Medulla oblongata (tissue), 1 donor: ENCODE measurements around the gene ACTL6B.

Source experiments
- DNase-seq: peaks from one replicate; pipeline ENCODE4 v3.0.0-alpha.2; 2015; ENCODE audit errors: extremely low spot score

ACTL6B gene

DNA sequence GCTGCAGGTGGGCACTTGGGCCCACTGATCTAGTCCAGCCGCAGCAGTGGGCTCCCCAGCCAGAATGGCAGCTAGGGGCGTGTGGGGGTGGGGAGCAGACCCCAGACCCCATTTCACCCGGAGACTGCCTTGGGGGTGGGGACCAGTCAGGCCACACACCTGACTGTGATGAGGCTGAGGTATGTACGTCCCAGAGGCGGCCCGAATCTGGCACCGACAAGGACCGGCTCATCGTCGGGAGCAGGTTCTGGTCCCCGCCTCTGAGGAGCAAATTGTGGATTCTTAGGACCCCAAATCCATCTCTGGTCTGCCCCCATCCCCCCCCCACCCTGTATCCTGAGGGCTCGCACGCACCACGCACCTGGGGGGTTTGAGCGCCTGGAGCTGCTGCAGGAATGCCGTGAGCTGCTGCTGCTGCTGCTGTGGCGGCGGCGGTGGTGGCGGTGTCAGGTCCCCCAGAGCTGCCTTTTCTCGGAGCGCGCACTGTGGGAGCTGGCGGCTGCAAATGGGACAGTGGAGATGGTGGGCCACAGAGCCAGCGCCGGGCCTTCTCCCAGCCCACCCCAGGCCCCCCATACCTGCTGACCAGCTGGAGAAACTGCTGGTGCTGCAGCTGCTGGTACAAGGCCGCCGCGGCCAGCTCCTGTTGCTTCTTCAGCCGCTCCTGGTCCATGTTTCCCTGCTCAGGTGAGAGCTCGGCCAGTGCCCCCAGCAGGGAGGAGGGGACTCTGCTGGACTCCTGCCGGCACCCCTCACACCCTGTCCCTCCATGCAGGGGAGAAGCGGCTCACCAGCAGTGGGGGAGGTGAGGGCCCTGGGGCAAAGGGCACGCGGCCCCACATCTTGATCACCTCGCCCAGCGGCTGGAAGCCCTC lies 27.6 kb upstream of the ACTL6B start:
- no peak for DNase-seq

DNA sequence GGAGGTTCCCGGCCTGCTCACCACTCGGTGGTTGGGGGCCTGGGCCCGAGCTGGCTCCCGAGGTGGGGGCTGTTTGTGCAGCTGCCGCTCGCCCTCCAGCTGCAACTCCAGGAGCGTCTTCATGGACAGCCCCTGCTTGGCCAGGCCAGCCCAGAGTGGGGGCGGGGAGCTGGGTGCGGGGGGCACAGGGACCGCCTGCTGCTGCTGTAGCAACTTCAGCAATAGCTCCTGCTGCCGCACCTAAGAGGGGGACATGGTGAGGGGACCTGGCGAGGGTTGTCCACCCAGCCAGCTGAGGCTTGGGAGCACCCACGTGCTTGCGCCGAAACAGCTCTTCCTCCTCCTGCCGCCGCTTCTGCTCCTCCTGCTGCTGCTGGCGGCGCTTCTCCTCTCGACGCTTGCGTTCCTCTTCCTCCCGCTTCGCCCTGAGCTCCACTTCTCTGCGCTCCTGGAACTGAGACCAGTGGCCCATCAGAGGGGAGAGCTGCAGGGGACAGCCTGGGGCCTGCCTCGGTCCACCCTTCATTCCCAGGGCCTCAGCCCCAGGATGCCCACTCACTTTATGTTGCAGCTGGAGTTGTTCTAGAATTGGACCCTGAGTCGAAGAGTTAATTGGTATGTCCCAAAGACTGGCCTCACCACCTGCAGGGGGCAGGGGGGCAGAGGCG lies 26.9 kb upstream of the ACTL6B start:
- DNase-seq: no peak

DNA sequence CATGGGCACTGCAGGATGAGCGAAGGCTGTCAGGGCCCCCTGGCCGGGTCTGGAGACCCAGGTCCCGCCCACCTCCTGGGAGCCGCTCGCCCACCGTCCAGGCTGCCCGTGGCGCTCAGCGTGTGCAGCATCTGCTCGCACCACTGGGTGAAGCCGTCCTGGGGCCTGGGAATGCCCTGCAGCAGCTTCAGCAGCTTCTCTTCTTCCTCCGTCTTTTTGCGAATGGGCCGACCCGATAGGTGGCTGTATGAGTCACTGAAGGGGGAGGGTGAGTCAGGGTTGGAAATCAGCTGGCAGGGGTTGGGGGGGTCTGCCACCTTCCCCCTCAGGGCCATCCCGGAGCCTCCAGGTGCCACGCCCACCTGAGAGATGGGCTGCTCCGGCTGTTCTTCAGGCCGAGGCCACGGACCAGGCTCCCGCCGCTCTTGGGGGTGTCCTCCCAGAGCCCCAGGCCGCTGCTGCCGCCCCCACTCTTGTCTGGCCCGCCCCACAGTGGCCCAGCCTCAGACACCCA lies 26.0 kb upstream of the ACTL6B start:
- no peak for DNase-seq

DNA sequence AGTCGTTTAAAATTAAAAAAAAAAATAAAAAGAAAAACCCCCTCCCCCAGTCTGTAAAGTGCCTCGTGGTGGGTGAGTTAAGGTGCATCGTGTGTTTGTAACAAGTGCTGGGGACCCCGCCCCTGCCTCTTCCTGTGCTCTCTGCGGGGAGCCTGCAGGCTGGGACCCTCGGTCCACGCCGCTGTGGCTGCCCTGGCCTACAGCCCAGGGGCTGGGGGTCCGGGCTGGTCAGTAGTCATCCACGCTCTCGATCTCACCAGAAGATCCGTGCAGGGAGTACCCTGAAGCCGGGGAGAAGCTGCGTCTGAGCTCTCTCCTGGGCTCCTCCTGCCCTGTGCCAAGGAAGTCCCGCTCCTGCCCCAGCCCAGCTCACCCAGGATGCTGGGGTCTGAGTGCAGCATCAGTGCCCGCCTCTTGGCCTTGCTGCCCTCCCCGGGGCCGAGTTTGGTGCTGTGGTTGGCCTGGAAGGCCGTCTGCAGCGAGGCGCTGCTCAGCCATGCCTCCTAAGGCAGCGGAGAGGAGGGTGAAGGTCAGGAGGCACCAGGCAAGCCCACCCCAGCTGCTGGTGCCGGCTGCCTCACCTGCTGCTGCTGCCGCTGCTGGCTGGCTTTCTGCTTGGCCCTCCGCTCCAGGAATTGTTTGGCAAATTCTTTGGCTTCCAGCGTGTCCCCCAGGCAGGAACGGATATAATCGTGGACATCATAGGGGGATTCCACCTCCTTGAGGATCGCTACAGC lies 25.4 kb upstream of the ACTL6B start:
- no peak for DNase-seq

DNA sequence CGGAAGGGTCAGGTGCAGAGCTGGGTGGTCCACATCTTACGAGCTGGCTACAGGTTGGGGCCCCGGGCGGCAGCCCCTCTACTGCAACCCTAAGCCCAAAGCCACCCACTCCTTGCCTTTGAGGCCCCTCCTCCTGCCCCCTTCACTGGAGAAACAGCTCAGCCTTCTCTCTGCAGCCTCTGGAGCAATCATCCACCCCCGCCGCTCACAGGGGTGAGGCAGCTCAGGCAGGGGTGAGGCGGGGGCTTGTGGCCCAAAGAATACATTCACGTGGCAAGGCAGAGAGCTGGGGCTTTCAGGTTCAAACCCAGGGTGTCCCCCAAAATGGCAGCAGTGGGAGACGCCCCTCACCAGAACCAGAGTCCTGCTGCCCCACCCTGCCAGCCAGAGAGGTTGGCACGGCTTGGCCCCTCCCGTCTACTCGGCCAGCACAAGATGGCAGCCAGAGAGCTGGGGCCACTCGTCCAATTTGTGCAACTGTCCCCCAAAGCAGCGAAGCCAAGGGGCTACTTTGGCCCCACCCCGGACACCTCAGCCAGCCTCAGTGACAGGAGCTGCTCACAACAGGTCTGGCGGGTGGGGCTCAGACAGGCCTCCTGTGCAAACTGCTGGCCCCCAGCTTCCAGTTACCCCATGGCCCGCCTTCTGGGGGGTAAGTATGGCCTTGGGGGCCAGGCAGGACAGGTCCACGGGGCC lies 24.5 kb upstream of the ACTL6B start:
- DNase-seq: no peak

DNA sequence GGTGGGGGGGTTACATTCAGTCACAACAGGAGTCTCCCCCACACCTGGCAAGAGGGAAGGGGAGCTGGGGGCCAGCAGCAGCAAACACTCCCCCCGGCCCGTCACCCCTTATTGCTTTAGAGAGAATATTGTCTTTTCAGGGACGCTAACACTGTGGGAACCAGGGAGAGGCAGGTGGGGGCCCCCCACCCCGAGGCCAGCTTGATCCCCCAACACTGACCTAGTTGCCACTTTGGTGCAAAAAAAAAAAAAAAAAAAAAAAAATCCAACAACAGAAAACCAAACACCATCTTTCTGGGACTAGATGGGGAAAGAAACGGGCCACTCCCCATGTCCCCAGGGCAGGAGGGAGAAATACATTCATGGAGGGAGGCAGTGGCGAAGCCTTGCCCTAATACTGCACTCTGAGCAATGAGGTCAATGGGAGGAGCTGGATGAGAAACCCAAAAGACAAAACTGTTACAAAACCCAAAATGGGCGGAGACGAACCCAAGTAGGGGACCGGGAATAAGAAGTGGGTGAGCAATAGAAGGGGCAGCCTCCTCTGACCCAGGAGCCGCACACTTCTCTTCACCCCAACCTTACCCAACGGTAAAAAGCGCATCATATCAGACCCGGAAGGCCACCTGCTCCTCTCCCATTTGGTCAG lies 23.8 kb upstream of the ACTL6B start:
- DNase-seq: peak; percentile 13

DNA sequence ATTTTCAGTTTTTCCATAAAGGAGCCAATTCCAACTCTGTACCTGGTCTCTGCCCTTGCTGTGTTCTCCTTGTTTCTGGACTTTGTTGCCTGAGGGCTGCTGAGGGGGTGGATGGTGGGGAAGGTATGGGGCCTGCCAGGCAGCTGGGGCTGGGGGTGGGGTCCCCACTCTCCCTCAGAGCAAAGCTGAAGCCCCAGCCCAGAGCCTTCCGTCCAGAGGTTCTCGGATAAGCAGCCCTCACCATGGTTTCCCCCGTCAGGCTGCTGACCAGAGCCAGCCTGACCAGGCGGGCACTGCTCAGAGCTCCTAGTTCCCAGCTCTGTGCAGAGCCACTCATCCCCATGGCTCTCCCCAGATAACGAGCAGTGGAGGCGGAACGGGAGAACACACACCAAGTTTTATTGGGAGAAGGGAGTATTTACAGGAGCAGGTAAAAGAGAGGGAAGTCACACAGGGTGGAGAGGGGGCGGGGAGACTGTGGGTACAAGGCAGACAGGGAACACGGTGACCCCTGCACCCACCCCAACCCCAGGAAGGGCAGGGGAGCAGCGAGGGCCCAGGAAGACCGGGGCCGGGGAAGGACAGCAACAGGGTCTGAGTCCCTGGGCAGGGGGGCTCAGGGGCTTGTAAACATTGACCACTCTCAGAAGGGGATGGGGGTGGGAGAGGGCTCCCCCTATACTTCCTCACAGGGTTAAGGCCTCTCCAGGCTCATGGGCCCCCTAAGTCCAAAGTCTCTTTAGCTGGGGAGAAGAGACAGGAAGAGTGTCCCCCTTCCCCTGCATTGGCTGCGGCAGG lies 23.1 kb upstream of the ACTL6B start:
- no peak for DNase-seq

DNA sequence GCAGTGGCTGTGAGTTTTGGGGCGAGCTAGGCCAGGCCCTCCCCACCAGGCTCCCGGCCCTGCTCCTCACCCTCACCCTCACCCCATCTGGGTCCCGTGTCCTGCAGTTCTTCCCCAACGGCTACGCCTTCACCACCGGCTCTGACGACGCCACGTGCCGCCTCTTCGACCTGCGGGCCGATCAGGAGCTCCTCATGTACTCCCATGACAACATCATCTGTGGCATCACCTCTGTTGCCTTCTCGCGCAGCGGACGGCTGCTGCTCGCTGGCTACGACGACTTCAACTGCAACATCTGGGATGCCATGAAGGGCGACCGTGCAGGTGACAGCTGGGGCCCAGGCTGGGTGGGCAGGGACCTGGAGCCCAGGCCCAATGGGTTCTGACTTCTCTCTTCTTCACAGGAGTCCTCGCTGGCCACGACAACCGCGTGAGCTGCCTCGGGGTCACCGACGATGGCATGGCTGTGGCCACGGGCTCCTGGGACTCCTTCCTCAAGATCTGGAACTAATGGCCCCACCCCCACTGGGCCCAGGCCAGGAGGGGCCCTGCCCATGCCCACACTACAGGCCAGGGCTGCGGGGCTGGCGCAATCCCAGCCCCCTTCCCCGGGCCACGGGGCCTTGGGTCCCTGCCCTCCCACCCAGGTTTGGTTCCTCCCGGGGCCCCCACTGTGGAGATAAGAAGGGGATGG lies 22.2 kb upstream of the ACTL6B start:
- no peak for DNase-seq

DNA sequence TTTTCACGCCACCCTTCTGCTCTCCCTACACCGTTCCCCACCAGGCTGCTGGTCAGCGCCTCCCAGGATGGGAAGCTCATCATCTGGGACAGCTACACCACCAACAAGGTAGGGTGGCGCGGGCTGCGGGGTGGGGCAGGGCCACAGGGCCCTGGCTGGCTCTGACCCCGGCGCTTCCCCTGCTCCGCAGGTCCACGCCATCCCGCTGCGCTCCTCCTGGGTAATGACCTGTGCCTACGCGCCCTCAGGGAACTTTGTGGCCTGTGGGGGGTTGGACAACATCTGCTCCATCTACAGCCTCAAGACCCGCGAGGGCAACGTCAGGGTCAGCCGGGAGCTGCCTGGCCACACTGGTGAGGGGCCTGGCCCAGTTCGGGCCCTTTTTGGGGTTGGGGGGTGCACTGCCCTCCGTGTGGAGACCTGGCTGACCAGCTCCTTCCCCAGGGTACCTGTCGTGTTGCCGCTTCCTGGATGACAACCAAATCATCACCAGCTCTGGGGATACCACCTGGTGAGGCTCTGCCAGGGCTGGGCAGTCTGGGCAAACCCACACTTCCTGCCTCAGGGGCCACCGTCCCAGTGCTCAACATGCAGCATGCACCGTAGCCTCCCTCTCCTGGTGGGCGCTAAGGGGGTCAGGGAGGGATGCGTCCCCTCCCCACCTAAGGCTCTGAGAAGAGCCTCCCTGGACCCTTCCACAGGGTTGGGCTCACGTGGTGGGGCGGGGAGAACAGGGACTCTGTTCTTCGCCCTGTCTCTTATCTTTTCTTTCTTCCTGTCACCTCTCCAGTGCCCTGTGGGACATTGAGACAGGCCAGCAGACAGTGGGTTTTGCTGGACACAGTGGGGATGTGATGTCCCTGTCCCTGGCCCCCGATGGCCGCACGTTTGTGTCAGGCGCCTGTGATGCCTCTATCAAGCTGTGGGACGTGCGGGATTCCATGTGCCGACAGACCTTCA lies 21.3 kb upstream of the ACTL6B start:
- DNase-seq: no peak

DNA sequence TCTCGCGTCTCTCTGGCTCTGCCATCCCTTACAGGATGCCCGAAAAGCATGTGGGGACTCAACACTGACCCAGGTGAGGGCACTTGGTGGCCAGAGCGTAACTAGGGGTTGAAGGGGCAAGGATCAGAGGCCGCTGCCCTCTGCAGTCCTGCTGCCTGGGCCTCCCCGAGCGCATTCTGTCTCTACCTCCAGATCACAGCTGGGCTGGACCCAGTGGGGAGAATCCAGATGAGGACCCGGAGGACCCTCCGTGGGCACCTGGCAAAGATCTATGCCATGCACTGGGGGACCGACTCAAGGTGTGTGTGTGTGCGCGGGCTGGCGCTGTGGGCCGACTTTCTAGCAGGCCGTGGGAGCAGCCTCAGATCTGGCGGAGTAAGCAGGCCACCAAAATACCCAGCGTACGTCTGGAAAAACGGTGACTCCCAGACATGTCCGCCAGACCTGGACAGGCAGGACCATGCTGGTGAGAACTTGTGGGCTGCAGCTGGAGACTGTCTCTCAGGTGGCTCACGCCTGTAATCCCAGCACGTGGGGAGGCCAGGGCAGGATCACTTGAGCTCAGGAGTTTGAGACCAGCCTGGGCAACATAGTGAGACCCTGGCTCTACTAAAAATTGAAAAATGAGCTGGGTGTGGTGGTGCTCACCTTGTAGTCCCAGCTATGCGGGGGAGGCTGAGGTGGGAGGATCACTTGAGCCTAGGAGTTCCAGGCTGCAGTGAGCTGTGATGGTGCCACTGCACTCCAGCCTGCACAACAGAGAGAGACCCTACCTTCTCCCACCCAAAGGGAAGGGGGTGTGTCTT lies 20.5 kb upstream of the ACTL6B start:
- no peak for DNase-seq

DNA sequence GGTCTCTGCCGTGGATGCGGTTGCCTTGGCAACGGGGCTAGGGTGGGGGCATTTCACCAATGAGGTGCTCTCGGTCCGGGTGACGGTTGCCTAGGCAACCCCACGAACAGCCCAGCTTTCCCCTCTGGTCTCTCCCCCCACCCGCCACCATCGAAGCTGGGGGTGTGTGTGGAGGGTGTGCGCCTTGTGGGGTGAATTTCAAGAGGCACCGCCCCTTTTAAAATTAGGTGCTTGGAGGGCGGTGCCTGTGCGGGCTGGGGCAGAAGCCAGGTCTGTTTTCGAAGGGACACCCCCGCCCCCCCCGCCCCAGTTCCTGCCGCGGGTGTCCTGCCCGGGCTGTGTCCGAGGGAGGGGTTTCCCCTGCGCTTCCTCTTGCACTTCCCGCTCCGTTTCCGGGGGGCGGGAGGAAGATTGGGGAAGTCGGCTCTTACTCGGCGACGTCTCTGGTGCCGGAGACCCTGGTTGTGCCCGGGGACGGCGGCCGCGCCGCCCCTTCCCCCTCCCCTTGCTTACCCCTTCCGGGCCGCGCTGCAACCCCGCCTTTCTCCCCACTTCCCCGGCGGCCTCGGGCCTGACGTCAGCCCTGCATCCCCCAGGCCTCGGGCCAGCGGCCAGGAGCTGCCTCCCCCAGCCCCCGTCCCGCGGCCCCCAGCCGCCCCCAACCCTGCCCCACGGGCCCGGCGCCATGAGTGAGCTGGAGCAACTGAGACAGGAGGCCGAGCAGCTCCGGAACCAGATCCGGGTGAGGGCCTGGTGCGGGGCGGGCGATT lies 19.5 kb upstream of the ACTL6B start:
- DNase-seq: peak; percentile 82

DNA sequence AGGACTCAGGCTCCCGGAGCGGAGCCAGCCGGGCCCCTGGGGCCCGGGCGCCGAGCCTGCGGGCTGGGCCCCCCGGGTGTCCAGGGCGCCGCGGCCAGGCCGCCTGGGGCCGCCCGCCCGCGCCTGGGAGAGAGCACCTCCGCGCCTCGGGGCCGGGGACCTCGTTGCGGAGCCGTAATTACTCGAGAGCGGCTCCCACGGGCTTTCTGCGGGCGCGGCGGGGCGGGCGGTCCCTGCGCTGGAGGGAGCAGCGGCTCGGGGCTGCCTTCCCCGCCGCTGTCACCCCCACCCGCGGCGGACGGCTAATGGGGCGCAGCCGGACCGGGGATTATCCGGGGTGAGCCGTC lies 18.8 kb upstream of the ACTL6B start:
- DNase-seq: no peak

DNA sequence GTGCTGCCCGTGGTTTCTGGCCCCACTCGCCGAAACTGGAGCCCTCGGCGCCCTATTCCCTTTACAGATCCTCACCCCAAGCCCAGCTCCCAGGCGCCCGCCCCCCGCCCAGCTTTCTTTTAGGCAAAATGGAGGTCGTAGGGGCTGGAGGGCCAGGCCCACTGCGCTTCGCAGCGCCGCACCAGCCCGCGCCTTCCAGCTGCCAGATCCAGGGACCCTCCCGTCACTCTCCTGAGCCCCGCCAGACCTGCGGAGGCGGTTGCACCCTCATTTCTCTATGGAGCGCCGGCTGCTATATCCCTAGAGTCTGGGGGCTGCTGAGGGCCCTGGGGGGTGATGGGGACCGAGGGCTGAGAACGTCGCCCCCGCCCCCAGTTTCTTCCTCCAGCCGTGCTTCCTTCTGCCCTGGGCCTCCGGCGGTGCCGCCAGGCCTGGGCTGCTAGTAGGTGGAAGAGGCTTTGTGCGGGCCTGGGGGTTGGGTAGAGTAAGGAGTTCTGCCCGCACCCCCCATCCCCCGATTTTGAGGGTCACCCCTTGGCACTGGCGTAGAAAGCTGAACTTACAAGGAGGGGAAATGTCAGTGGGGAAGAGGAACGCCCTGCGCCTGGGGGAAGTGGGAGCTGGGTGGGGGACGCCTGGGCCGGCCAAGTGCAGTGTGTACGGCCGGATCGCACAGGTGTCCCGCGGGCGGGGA lies 18.3 kb upstream of the ACTL6B start:
- DNase-seq: peak; percentile 16

DNA sequence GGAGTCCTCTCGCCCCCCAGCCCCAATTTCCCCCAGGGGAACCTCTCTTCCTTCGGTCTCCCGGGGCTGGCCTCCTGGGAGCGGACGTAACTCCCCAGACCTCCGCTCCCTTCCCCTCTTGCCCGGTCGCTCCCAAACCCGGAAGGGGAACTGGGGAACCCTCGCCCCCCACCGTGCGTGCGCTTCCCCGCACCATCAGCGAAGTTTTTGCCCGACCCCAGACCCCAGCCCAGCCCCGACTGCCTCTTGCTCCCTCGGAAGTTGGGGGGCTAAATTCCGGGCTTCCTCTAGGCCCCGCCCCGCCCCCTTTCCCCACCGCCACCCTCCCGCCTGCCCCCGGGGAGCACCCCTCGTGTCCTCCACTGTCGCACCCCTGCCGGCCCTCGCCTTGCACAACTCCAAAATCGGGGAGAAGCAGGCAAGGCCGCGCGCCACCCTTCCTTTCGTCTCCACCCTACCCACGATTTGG lies 17.7 kb upstream of the ACTL6B start:
- peak; percentile 42 for DNase-seq

DNA sequence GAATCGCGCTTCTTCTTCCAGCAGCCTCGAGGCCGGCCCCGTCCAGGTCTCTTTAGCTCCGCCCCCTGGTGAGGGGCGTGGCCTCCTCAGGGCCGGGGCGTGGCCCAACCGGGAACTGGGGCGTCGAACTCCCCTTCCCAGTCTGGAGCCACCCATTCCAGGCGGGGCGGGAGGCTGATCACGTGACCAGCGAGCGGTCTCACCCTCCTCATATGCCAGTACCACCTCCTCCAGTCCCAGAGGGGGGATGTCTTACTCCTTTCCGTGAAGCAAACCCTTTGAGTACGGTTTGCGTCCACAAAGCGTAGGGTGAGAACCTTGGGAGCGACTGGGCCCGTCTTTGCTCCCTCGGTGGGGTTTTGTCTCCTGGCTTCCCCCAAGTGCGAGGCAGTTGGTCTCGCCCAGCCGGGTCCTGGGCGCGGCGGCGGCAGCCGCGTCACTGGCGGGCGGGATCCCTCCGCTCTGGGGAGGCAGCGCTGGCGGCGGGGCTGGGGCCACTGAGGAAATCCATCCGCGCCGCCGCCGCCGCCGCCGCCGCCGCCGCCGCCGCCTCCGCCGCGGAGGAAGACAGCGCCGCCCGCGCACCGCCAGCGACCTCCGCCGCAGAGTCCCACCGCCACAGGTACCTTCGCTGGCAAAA lies 17.2 kb upstream of the ACTL6B start, which contains the start of gene GNB2:
Gene GNB2 (plus strand): TSS at position 439 of the 640 bp plus-strand sequence. CDS start 2,526 bp downstream, outside the sequence.
- peak; percentile 99 for DNase-seq
